Measurements from ENCODE around the gene ABTB1.

DNA sequence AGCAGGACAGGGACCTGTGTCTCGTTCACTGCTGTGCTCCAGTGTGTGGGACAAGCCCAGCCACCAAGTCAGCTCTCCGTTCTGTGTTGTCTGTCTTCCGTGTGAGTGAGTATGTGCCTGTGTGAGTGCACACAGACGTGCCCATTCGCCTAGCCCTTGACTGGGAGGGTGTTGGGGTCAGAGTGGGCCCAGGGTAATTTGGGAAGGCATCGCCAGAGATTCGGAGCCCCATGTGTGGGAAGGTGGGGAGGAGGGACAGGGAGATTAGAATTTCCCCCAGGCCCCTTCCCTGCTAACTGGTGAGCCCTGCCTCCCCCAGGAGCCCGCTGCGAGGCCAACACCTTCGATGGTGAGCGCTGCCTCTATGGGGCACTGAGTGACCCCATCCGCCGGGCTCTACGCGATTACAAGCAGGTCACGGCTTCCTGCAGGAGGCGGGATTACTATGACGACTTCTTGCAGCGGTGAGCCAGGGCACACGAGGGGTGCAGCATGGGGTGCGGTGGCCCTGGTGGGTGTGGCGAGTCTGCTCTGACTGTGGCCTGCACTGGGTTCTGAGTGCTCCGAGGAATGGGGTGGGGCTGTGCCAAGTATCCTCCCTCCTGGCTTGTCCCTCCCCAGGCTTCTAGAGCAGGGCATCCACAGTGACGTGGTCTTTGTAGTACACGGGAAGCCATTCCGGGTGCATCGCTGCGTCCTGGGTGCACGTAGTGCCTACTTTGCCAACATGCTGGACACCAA lies 3.1 kb downstream of the ABTB1 start:
- TF ChIP-seq, protein P1, sequence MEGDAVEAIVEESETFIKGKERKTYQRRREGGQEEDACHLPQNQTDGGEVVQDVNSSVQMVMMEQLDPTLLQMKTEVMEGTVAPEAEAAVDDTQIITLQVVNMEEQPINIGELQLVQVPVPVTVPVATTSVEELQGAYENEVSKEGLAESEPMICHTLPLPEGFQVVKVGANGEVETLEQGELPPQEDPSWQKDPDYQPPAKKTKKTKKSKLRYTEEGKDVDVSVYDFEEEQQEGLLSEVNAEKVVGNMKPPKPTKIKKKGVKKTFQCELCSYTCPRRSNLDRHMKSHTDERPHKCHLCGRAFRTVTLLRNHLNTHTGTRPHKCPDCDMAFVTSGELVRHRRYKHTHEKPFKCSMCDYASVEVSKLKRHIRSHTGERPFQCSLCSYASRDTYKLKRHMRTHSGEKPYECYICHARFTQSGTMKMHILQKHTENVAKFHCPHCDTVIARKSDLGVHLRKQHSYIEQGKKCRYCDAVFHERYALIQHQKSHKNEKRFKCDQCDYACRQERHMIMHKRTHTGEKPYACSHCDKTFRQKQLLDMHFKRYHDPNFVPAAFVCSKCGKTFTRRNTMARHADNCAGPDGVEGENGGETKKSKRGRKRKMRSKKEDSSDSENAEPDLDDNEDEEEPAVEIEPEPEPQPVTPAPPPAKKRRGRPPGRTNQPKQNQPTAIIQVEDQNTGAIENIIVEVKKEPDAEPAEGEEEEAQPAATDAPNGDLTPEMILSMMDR (IDR thresholded peaks at IDR 0.05) = no peak
- no peak for TF ChIP-seq POLR2A (IDR thresholded peaks at IDR 0.05)
- TF ChIP-seq POLR2AphosphoS5 (IDR thresholded peaks at IDR 0.05) = no peak
